ENCODE measurements around the gene TMEM176B.

GRCh38 chr7:150806863-150807262 is 6.7 kb upstream of the TMEM176B start:
- no peak for TF ChIP-seq CTCF (IDR thresholded peaks at IDR 0.05)
- no peak for TF ChIP-seq POLR2A (IDR thresholded peaks at IDR 0.05)

All from thyroid gland (tissue), 4 donors.